GM10847 (cell line): Measurements from ENCODE around the gene CACNA1S.

Experiments
- POLR2A ChIP-seq: IDR thresholded peaks from 2 replicates; pipeline ENCODE4 v1.6.1; 2011; ENCODE audit not compliant: insufficient read length; ENCODE audit errors: extremely low read depth

CACNA1S gene

DNA sequence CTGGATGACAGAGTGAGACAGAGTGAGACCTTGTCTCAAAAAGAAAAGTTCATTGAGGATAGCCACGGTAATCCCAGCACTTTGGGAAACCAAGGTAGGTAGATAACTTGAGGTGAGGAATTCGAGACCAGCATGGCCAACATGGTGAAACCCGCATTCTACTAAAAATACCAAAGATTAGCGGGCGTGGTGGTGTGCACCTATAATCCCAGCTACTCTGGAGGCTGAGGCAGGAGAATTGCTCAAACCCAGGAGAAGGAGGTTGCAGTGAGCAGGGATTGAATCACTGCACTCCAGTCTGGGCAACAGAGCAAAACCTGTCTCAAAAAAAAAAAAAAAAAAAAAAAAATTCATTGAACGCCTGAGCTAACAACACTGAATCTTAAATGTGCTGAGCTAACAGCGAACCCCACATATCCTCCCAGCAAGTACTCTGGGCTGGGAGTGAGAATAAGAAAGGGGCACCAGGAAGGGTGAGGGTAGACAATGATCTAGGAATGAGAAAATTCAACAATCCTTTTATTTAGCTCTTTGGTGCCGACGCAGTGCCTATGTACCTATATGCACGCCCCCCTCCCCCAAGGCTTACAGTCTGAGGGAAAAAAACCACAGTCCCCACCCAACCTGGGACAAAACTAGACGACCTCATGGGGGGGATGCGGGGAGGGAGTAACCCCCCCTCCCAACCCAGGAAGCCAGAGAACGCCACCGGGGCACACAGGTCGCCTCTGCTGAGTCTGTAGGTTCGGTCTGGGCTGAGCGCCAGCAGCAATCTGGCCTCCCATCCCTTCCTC lies 1.4 kb upstream of the CACNA1S start:
- no peak for TF ChIP-seq POLR2A

DNA sequence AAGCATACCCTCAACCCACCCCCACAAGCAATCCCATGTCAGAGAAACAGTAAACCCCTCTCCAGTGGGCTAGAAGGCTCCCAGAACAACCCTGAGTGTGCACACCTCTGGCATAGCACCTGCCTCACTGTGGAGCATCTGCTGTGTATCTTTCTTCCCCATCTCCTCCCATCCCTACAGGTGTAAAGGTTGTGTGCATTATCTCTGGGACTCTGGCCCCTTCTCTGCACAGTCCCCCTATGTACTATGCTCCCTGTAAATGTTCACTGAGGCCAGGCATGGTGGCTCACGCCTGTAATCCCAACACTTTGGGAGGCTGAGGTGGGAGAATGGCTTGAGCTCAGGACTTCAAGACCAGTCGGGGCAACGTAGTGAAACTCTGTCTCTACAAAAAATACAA lies 700 bp upstream of the CACNA1S start:
- TF ChIP-seq POLR2A = no peak

DNA sequence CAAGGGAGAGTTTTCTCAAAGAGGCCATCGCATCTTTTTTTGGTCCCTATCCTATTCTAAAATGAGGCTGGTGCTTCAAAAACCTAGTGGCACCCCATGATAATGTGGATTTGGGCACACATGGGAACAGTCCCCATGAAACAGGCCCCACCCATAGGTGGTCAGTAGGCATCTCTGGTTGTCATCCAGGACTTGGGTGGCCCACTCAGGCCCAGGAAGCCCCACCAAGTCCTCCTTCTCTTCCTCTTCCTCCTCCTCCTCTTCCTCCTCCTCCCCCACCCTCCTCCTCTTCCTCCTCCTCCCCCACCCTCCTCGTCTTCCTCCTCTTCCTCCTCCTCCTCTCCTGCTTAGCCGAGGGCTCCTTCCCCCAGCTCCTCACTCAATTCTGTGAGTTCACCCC lies 554 bp downstream of the CACNA1S start:
- no peak for TF ChIP-seq POLR2A

DNA sequence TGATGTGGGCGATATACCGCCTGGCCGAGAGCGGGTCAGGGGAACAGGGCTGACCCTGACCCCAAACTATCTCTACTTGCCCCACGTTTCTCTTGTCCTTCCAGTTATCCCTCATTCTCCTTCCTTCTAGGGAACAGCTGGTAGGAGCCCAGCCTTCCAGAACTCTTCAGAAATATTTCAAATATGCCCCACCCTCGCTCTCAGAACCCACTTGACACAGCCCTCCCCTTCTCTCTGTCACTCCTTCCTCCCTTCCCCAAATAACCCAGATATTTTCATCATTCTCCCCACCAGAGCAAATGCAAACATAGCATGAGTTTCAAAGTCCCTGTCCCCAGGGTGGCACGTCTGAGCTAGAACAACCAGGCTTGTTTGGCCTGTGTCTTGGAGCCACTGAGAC lies 1.1 kb downstream of the CACNA1S start:
- TF ChIP-seq POLR2A = no peak

DNA sequence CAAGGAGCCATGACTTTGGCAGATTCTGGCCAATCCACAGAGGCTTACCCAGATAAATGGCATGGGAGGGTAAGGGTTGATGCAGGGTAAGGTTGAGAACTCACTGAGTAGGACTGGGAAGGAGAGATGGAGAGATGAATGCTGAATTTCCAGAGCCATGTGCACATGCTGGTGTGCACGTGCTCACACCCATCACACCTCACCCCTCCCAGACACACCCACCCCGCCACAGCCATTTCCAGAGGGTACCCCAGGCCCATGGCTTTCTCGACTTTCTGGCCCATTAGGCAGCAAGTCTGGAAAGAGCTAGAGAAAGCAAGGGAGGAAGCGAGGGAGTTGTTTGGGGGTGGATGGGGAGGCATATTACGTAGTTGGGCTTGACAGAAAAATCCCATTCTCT lies 1.6 kb downstream of the CACNA1S start:
- no peak for TF ChIP-seq POLR2A

DNA sequence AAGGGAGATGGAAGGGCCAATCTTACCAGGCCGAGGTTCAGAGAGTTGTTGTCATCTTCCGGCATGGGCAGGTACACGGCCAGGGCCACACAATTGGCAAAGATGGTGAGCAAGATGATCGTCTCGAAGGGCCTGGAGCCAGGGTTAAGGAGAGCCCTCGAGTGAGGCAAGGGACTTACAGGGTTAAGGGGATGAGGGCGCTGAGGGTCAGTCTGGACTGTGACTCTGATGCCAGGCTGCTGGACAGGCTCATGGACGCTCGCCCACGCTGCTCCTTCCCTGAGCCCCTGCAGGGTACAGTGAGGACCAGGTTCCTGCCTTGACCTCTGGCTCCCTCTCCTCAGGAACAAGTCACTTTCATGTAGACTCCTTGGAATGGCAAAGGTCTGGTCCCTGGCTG lies 2.1 kb downstream of the CACNA1S start:
- no peak for TF ChIP-seq POLR2A

DNA sequence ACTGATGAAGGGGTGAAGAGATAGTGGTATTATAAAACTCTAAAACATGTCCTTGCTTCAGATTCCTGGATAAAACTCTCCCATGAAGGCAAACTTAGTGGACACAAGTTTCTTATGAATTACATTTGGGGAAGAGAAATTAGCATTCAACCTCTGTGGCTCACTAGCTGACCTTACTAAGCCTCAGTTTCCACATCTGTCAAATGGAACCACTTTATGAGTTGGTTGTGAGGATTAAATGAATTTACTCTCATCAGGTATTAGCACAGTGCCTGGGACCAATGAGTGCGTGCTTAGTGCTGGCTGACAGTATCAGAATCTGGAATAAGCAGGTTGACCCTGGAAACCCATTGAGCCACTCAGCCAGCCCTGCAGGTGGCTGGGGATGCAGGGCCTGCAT lies 2.6 kb downstream of the CACNA1S start:
- no peak for TF ChIP-seq POLR2A

DNA sequence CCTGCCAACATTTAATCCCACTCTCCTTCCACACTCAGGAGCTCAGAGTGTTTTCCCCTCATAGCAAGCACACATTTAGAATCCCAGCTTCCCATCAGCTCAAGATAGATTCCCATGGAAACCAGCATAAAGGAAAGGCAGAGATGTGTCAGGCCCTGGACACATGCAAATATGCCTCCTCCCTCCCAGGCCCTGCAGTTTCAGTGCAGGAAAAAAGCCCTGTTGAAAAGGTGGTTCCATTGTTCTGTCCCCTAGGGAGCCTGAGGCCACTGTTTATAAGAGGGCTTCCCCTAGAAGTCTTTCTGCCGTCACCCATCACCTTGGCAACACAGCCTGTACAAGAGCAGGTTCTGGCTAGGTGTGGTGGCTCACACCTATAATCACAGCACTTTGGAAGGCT lies 3.6 kb downstream of the CACNA1S start:
- no peak for TF ChIP-seq POLR2A

DNA sequence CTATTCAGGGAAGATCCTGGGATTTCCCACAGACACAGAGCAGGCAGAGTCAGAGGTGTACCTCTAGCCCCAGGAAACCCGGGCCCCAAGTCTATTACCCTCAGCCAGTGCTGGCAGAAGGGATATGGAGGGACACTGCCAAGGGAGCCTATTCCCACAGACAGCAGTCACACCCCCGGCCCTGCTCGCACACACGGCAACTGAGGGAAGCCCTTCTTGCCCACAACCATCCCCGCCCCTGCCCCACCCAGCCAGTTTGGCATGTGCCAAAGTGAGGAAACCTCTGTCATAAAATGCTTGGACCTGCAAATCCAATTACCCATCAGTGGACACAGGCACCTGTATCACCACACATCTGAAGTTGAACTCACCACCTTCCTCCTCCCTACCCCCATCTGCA lies 6.5 kb downstream of the CACNA1S start:
- no peak for TF ChIP-seq POLR2A

DNA sequence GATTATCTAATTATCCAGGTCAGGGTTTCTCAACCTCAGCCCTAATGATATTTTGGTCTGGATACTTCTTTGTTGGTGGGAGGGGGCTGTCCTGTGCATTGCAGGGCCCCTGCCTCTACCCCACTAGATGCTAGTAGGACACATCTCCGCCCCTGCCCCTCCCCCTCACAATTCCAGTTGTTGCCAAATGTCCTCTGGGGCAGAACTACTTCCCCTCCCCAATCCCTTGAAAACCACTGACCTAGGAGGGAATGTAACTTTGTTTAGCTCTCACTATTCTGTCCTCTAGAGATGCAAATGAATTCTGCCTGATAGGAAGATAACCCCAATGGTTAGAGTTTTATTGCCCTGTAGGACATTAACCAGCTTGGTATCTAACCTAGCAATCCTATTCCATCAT lies 8.1 kb downstream of the CACNA1S start:
- TF ChIP-seq POLR2A = no peak

DNA sequence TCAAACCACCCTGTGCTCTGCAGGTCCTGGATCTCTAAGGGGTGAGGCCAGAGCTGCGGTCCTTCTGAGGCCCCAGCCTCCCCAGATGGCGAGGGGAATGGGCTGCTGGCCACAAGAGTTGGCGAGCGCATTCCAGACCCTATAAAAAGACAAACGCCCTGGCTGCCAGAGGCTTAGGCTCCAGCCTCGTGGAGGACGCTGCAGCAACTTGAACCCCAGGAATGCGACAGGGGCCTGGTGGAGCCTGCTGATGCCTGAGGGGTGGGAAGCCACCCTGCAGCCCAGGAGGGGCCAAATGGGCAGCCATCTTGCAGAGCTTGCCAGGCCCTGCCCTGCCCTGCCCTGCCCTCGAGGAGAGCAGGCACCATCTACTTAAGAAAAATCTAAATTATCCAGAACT lies 8.6 kb downstream of the CACNA1S start:
- no peak for TF ChIP-seq POLR2A

DNA sequence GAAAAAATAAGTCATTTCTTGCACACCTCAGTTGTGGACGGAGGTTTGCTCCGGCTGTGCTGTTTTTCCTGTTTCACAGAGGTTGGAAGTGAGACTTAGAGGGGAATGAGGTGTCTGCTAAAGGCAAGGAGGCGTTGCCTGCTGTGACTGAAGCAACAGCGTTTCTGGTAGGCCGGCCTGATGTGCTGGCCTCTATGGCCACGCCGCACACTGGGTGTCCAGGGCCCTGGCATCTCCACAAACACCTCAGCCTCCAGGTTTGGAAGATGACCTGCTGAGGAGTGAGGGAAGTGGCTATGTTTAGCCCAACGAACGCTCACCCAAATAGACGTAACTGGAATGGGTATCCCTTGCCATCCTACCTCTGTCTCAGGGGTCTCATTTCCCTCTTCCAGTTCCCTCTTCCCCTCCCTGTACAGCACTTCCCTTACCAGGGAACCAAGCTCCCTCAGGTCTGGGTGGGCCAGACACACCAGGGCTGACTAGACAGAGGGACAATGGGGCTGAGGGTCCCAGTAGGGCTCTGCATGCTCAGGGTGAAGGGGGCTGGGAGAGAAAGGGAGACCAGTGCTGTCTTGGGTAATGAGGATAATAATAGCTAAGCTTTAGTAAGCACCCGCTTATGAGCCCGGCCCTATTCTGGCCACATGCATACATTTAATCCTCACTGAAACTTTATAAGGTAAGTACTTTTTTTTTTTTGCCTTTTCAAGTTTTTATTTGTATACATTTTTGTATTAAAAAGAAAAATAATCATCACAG lies 11.9 kb downstream of the CACNA1S start:
- TF ChIP-seq POLR2A = no peak

DNA sequence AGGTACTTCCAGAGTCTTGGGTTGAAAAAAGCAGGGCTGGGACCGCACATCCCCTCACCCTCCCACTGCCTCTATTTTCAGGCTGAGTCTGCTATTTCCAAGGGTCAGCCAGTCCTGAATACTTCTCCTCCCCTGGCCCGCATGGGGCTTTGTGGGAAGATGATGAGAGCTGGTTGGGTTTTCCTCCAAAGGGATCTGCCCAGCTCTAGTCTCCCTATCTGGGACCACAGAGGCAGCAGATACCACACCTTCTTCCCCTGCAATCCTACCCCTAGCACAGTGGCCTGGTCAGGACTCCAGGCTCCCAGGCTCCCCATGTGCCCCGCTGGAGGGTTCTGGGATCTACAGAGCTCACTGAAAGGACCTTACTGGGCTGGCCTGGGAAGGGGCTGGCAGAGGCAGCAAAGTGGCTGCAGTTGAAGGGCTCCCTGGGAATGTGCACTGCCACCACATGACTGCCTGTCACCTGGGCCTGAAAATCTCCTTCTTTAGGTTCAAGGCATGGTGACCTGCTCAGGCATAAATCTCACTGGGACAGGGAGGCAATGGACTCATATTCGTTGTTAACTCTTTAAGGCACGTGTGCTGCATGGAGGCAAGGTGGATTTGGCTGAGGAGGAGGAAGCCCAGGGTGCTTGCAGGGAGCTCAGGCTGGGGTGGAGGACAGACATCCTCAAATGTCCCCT lies 13.1 kb downstream of the CACNA1S start:
- no peak for TF ChIP-seq POLR2A

DNA sequence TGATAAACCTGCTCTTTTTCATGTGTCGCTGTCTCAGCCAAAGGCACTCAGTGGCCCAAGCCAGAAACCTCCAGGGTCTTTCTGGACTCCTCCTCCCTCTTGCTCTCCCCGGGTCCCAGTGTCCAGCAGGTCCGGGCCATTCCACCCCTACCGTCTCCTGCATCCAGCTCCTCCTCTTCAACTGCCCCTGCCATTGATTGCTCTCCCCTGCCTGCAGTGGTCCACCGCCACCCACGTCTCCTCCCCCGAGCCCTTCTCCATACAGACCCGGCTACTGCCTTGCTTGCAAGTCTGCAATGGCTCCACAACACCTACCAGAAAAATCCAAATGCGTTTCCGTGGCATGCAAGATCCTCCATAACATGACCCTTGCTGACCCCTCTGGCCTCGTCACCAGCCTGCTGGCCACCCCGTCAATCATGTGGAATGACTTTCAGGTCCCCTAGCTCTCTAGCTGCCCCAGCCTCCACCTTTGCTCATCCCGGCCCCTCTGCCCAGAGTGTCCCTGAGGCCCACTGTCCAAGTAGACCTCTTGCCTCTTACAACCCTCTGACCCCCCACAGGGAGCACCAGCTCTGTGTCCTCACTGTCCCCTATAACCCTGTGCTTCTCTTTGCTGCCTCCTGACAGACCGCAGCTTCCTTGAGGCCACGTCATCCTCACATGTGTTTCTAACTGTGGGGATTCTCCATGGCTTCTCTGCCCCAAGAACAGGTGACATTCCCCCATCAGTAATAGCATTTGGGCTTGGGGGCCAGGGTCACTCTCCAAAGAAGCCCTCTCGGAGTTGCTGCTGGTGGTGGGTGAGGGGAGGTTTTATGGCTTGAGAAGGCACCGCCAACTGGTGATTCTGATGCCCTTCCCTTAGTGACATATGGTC lies 15.0 kb downstream of the CACNA1S start:
- no peak for TF ChIP-seq POLR2A

DNA sequence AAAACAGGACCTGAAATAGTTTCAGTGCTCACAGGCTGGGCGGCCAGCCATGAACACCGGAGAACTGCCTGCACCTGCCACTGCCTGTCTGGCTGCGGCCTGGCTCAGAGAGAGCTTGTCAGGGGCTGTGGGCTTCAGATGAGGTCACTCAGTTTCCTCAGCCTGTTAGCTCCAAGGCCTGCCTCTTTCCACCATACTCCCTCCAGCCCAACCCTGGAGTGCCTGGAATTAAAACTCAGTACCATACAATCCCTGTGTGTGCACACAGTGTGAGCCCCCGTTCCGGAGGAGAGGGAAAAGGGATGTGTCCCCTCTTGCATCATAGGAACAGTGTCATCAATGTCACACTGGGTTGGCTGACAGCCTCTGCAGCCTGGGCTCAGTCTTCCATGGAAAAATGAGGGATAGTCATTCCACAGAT lies 16.2 kb downstream of the CACNA1S start:
- TF ChIP-seq POLR2A = no peak

DNA sequence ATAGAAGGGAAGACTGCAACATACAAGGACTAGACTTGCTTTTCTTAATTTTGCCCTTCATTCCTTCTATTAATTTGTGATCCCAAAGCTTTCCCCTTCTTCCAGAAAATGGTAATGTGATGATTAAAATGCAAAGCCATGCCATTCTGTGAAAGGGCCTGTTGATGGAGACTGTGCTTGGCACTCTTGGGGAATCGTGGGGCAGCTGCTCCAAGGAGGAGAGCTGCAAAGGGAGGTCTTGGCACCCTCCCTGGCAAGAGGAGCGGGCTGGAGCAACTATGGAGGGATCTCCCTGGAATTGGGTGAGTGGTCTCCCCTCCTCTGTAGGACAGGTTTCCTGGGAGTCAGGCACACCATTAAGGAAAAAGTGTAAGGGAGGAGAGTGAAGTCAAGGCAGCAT lies 16.6 kb downstream of the CACNA1S start:
- no peak for TF ChIP-seq POLR2A

DNA sequence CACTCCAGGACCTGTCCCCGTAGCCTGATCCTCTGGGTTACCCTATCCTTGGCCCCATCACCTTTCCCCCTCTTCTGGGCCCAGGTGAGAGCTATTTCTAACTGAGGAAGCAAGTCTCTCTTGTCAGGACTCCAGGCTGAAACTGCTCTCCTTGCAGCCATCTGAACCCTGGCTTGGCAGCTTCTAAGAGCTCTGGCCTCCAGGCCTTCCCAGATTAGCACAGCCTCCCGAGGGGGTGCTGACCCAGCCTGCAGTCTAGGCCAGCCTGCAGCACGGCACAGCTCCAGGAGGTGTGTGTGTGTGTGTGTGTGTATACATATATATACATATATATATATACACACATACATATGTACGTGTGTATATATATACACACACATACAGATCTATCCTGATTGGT lies 17.4 kb downstream of the CACNA1S start:
- no peak for TF ChIP-seq POLR2A
